ENCODE results near the gene MYO1D.

DNA sequence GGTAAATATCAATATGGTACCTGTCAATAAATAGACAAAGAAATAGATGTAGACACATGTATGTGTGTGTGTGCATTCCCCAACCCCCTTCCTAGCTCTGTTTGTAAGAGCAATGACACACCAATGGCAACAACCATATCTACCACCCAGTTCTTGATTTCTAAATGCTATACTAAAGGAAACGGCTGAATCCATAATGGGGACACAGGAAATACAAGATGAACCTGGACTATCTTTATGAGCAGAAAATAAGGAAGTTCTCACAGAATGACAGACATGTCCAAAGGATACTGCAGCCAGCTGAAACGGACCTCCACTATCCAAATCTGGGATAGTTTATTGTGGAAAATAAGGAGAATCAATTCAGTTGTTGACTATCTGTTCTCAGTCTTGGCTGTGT lies 75.3 kb downstream of the MYO1D start:
- no peak for TF ChIP-seq EZH2phosphoT487 (IDR thresholded peaks at IDR 0.05; ENCODE audit: borderline replicate concordance, low read depth, low read length)
- TF ChIP-seq, protein P1, sequence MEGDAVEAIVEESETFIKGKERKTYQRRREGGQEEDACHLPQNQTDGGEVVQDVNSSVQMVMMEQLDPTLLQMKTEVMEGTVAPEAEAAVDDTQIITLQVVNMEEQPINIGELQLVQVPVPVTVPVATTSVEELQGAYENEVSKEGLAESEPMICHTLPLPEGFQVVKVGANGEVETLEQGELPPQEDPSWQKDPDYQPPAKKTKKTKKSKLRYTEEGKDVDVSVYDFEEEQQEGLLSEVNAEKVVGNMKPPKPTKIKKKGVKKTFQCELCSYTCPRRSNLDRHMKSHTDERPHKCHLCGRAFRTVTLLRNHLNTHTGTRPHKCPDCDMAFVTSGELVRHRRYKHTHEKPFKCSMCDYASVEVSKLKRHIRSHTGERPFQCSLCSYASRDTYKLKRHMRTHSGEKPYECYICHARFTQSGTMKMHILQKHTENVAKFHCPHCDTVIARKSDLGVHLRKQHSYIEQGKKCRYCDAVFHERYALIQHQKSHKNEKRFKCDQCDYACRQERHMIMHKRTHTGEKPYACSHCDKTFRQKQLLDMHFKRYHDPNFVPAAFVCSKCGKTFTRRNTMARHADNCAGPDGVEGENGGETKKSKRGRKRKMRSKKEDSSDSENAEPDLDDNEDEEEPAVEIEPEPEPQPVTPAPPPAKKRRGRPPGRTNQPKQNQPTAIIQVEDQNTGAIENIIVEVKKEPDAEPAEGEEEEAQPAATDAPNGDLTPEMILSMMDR (conservative IDR thresholded peaks at IDR 0.05; ENCODE audit: low read length), result no peak
